WTC11 (cell line): ENCODE measurements around the gene RPS5. TPM values are rescaled to one million over a fixed set of nuclear protein-coding genes. Genes with fewer than 3 reads are reported as not detected.
A peak's percentile ranks its signal among the peaks of the same experiment; 100 is the strongest.

Source experiments
- ATAC-seq: fragments of 200-7000 bp; cut with Tn5 transposase; 2 replicates; pipeline ENCODE4 v1.10.0; 2021; ENCODE audit warnings: mild to moderate bottlenecking, moderate library complexity
- CTCF ChIA-PET: fragments of 300-600 bp; sonication (Branson Sonifier 250); formaldehyde crosslinking; loops from one replicate; lab custom pipeline; 2021; ENCODE audit warnings: antibody characterized with exemption; lab: Charles Lee
- POLR2A ChIA-PET: fragments of 350-600 bp; sonication (Branson Sonifier 250); formaldehyde crosslinking; loops from one replicate; lab custom pipeline; 2021; ENCODE audit warnings: antibody characterized with exemption; lab: Charles Lee
- DNase-seq: peaks from one replicate; pipeline ENCODE4 v3.0.0; 2021; ENCODE audit warnings: low spot score
- H3K27ac Mint-ChIP-seq: 2 replicates; pipeline ENCODE4 v1.8.0; 2021; ENCODE audit warnings: mixed read lengths
- H3K27me3 Mint-ChIP-seq: 2 replicates; pipeline ENCODE4 v1.8.0; 2021; ENCODE audit warnings: low read depth, mild to moderate bottlenecking, moderate library complexity, mixed read lengths
- H3K36me3 Mint-ChIP-seq: 2 replicates; pipeline ENCODE4 v1.8.0; 2021; ENCODE audit warnings: mixed read lengths
- H3K4me1 Mint-ChIP-seq: 2 replicates; pipeline ENCODE4 v1.8.0; 2022; ENCODE audit warnings: mixed read lengths
- H3K4me3 Mint-ChIP-seq: 2 replicates; pipeline ENCODE4 v1.8.0; 2021; ENCODE audit warnings: mild to moderate bottlenecking, moderate library complexity, mixed read lengths
- H3K9me3 Mint-ChIP-seq: 2 replicates; pipeline ENCODE4 v1.8.0; 2021; ENCODE audit warnings: mixed read lengths
- CREM ChIP-seq: sonication (generic); formaldehyde crosslinking; IDR thresholded peaks from 2 replicates; pipeline ENCODE4 v1.8.1; 2022; ENCODE audit warnings: mild to moderate bottlenecking, missing genetic modification reagents, moderate library complexity
- ELF4 ChIP-seq: sonication (generic); formaldehyde crosslinking; IDR thresholded peaks from 2 replicates; pipeline ENCODE4 v1.8.1; 2022; ENCODE audit warnings: low read depth, mild to moderate bottlenecking, moderate library complexity, missing genetic modification reagents
- EMX1 ChIP-seq: fragments of 250-450 bp; sonication (Bioruptor Pico); IDR thresholded peaks from 2 replicates; pipeline ENCODE4 v1.8.0; 2021; ENCODE audit warnings: mild to moderate bottlenecking
- ETV6 ChIP-seq: sonication (generic); formaldehyde crosslinking; IDR thresholded peaks from 2 replicates; pipeline ENCODE4 v1.8.1; 2022; ENCODE audit warnings: mild to moderate bottlenecking, missing genetic modification reagents
- FOXK1 ChIP-seq: sonication (generic); formaldehyde crosslinking; IDR thresholded peaks from 2 replicates; pipeline ENCODE4 v1.8.0; 2022; ENCODE audit warnings: mild to moderate bottlenecking, moderate library complexity, missing genetic modification reagents
- FOXP1 ChIP-seq: sonication (generic); formaldehyde crosslinking; IDR thresholded peaks from 2 replicates; pipeline ENCODE4 v1.8.0; 2022; ENCODE audit warnings: missing genetic modification reagents, mild to moderate bottlenecking, moderate library complexity, borderline replicate concordance
- GABPB1 ChIP-seq: sonication (generic); formaldehyde crosslinking; IDR thresholded peaks from 2 replicates; pipeline ENCODE4 v1.8.1; 2023; ENCODE audit warnings: mild to moderate bottlenecking, missing genetic modification reagents
- OVOL2 ChIP-seq: fragments of 250-450 bp; sonication (Bioruptor Pico); IDR thresholded peaks from 2 replicates; pipeline ENCODE4 v1.9.0; 2021; ENCODE audit warnings: mild to moderate bottlenecking, borderline replicate concordance
- TEAD1 ChIP-seq: sonication (generic); formaldehyde crosslinking; IDR thresholded peaks from 2 replicates; pipeline ENCODE4 v1.8.0; 2022; ENCODE audit warnings: mild to moderate bottlenecking, missing genetic modification reagents
- TP53 ChIP-seq: sonication (generic); formaldehyde crosslinking; IDR thresholded peaks from 2 replicates; pipeline ENCODE4 v1.8.1; 2023; ENCODE audit warnings: mild to moderate bottlenecking, missing genetic modification reagents
- ZBTB21 ChIP-seq: sonication (generic); formaldehyde crosslinking; IDR thresholded peaks from 2 replicates; pipeline ENCODE4 v1.8.1; 2023; ENCODE audit warnings: mild to moderate bottlenecking, missing genetic modification reagents, borderline replicate concordance
- total RNA-seq: library from RNA; stranded (reverse); gene quantifications from 3 replicates; pipeline ENCODE4 v1.2.3, GENCODE V29; 2021
- TF ChIP-seq, protein P1 (sequence below): sonication (generic); formaldehyde crosslinking; IDR thresholded peaks from 2 replicates; pipeline ENCODE4 v1.8.0; 2022; ENCODE audit warnings: missing genetic modification reagents
- TF ChIP-seq, protein P2 (sequence below): sonication (generic); formaldehyde crosslinking; IDR thresholded peaks from 2 replicates; pipeline ENCODE4 v1.8.1; 2022; ENCODE audit warnings: low read depth, missing genetic modification reagents, borderline replicate concordance
- TF ChIP-seq, protein P3 (sequence below): sonication (generic); formaldehyde crosslinking; IDR thresholded peaks from 2 replicates; pipeline ENCODE4 v1.8.1; 2022; ENCODE audit warnings: missing genetic modification reagents, borderline replicate concordance
- TF ChIP-seq, protein P4 (sequence below): fragments of 250-450 bp; sonication (Bioruptor Pico); IDR thresholded peaks from 2 replicates; pipeline ENCODE4 v1.9.0; 2021; ENCODE audit warnings: mild to moderate bottlenecking, borderline replicate concordance
- TF ChIP-seq, protein P5 (sequence below): sonication (generic); formaldehyde crosslinking; IDR thresholded peaks from 2 replicates; pipeline ENCODE4 v1.8.1; 2023; ENCODE audit warnings: mild to moderate bottlenecking, moderate library complexity, missing genetic modification reagents
- TF ChIP-seq, protein P6 (sequence below): fragments of 250-450 bp; sonication (Bioruptor Pico); IDR thresholded peaks from 2 replicates; pipeline ENCODE4 v2.1.2; 2022; ENCODE audit warnings: mild to moderate bottlenecking, moderate library complexity
- TF ChIP-seq, protein P7 (sequence below): fragments of 250-450 bp; sonication (Bioruptor Pico); IDR thresholded peaks from 2 replicates; pipeline ENCODE4 v1.9.0; 2021; ENCODE audit warnings: mild to moderate bottlenecking

The RPS5 gene
- total RNA-seq, 1 experiment from 2014 or later = 1,502 TPM

DNA sequence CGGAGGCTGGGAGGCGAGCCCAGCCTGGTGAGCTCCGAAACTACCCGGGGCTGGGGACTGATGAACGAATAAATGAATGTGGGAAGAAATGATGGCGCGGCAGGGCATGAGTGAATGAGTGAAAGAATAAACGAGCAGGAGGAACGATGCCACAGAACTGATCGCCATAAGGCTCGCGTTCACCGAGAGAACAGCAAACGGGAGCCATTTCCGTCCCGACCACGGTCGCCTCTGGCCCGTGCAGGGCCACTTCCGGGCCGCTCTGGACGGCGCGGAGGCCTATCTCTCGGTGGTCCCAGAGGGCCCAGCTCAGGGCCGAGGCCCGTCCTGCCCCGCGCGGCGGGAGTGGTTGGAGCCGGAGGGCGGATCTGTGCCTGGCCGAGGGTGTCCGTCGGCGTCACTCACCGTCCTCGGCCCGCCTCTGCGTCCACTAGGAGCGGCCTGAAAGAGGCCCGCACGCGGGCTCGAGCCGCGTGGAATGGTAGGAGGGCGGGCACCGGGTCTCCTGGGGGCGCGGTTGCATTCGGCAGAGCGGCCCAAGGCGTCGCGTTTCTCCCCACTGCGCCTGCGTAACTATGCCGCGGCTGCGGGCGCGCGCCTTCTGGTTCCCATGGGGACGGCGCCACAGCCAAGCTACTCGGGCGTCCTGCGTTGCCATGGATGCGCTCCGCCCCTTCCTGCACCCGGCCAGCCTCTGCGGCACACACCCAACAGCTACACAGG, 24.6 kb upstream of the RPS5 start, which contains the start of gene ZNF497:
Gene ZNF497 (minus strand): TSS at position 480 of the 723 bp plus-strand sequence. CDS start 5,116 bp downstream, outside the sequence.
- ATAC-seq = peak; percentile 93
- CTCF ChIA-PET = interaction anchor here (0.5 to 3.0 kb wide), 14 partner anchors 9 to 158 kb away, joined by 3 to 22 read pairs (median 4); partner anchors contain the start of genes ZBTB45, ZNF324B and ZSCAN22
- peak within 1 kb of the TSS; percentile 94 for H3K4me3 Mint-ChIP-seq
- TF ChIP-seq TP53 (CRISPR knock-in tag) = 0 out of 2 replicates have a peak, but pooled peaks have one; percentile 24
- 0 out of 2 replicates have a peak, but pooled peaks have one; percentile 52 for TF ChIP-seq ZBTB21 (CRISPR knock-in tag)
- TF ChIP-seq, protein P1, sequence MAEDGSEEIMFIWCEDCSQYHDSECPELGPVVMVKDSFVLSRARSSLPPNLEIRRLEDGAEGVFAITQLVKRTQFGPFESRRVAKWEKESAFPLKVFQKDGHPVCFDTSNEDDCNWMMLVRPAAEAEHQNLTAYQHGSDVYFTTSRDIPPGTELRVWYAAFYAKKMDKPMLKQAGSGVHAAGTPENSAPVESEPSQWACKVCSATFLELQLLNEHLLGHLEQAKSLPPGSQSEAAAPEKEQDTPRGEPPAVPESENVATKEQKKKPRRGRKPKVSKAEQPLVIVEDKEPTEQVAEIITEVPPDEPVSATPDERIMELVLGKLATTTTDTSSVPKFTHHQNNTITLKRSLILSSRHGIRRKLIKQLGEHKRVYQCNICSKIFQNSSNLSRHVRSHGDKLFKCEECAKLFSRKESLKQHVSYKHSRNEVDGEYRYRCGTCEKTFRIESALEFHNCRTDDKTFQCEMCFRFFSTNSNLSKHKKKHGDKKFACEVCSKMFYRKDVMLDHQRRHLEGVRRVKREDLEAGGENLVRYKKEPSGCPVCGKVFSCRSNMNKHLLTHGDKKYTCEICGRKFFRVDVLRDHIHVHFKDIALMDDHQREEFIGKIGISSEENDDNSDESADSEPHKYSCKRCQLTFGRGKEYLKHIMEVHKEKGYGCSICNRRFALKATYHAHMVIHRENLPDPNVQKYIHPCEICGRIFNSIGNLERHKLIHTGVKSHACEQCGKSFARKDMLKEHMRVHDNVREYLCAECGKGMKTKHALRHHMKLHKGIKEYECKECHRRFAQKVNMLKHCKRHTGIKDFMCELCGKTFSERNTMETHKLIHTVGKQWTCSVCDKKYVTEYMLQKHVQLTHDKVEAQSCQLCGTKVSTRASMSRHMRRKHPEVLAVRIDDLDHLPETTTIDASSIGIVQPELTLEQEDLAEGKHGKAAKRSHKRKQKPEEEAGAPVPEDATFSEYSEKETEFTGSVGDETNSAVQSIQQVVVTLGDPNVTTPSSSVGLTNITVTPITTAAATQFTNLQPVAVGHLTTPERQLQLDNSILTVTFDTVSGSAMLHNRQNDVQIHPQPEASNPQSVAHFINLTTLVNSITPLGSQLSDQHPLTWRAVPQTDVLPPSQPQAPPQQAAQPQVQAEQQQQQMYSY (CRISPR knock-in tag) = 0 out of 2 replicates have a peak, but pooled peaks have one; percentile 45
- no peak; the same call in 1 of the 2 replicates for TF ChIP-seq CREM (CRISPR knock-in tag)
- TF ChIP-seq, protein P2, sequence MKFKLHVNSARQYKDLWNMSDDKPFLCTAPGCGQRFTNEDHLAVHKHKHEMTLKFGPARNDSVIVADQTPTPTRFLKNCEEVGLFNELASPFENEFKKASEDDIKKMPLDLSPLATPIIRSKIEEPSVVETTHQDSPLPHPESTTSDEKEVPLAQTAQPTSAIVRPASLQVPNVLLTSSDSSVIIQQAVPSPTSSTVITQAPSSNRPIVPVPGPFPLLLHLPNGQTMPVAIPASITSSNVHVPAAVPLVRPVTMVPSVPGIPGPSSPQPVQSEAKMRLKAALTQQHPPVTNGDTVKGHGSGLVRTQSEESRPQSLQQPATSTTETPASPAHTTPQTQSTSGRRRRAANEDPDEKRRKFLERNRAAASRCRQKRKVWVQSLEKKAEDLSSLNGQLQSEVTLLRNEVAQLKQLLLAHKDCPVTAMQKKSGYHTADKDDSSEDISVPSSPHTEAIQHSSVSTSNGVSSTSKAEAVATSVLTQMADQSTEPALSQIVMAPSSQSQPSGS = no peak
- peak; percentile 71; the same call in 1 of the 2 replicates for TF ChIP-seq GABPB1 (CRISPR knock-in tag)
- TF ChIP-seq, protein P3, sequence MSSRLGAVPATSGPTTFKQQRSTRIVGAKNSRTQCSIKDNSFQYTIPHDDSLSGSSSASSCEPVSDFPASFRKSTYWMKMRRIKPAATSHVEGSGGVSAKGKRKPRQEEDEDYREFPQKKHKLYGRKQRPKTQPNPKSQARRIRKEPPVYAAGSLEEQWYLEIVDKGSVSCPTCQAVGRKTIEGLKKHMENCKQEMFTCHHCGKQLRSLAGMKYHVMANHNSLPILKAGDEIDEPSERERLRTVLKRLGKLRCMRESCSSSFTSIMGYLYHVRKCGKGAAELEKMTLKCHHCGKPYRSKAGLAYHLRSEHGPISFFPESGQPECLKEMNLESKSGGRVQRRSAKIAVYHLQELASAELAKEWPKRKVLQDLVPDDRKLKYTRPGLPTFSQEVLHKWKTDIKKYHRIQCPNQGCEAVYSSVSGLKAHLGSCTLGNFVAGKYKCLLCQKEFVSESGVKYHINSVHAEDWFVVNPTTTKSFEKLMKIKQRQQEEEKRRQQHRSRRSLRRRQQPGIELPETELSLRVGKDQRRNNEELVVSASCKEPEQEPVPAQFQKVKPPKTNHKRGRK (CRISPR knock-in tag) = no peak
- TF ChIP-seq, protein P4, sequence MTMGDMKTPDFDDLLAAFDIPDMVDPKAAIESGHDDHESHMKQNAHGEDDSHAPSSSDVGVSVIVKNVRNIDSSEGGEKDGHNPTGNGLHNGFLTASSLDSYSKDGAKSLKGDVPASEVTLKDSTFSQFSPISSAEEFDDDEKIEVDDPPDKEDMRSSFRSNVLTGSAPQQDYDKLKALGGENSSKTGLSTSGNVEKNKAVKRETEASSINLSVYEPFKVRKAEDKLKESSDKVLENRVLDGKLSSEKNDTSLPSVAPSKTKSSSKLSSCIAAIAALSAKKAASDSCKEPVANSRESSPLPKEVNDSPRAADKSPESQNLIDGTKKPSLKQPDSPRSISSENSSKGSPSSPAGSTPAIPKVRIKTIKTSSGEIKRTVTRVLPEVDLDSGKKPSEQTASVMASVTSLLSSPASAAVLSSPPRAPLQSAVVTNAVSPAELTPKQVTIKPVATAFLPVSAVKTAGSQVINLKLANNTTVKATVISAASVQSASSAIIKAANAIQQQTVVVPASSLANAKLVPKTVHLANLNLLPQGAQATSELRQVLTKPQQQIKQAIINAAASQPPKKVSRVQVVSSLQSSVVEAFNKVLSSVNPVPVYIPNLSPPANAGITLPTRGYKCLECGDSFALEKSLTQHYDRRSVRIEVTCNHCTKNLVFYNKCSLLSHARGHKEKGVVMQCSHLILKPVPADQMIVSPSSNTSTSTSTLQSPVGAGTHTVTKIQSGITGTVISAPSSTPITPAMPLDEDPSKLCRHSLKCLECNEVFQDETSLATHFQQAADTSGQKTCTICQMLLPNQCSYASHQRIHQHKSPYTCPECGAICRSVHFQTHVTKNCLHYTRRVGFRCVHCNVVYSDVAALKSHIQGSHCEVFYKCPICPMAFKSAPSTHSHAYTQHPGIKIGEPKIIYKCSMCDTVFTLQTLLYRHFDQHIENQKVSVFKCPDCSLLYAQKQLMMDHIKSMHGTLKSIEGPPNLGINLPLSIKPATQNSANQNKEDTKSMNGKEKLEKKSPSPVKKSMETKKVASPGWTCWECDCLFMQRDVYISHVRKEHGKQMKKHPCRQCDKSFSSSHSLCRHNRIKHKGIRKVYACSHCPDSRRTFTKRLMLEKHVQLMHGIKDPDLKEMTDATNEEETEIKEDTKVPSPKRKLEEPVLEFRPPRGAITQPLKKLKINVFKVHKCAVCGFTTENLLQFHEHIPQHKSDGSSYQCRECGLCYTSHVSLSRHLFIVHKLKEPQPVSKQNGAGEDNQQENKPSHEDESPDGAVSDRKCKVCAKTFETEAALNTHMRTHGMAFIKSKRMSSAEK = no peak
- TF ChIP-seq, protein P5, sequence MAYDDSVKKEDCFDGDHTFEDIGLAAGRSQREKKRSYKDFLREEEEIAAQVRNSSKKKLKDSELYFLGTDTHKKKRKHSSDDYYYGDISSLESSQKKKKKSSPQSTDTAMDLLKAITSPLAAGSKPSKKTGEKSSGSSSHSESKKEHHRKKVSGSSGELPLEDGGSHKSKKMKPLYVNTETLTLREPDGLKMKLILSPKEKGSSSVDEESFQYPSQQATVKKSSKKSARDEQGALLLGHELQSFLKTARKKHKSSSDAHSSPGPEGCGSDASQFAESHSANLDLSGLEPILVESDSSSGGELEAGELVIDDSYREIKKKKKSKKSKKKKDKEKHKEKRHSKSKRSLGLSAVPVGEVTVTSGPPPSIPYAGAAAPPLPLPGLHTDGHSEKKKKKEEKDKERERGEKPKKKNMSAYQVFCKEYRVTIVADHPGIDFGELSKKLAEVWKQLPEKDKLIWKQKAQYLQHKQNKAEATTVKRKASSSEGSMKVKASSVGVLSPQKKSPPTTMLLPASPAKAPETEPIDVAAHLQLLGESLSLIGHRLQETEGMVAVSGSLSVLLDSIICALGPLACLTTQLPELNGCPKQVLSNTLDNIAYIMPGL (CRISPR knock-in tag) = peak; percentile 22; the same call in 1 of the 2 replicates
- TF ChIP-seq, protein P6, sequence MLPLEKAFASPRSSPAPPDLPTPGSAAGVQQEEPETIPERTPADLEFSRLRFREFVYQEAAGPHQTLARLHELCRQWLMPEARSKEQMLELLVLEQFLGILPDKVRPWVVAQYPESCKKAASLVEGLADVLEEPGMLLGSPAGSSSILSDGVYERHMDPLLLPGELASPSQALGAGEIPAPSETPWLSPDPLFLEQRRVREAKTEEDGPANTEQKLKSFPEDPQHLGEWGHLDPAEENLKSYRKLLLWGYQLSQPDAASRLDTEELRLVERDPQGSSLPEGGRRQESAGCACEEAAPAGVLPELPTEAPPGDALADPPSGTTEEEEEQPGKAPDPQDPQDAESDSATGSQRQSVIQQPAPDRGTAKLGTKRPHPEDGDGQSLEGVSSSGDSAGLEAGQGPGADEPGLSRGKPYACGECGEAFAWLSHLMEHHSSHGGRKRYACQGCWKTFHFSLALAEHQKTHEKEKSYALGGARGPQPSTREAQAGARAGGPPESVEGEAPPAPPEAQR = no peak
- no peak for TF ChIP-seq OVOL2 (CRISPR knock-in tag)
- TF ChIP-seq, protein P7, sequence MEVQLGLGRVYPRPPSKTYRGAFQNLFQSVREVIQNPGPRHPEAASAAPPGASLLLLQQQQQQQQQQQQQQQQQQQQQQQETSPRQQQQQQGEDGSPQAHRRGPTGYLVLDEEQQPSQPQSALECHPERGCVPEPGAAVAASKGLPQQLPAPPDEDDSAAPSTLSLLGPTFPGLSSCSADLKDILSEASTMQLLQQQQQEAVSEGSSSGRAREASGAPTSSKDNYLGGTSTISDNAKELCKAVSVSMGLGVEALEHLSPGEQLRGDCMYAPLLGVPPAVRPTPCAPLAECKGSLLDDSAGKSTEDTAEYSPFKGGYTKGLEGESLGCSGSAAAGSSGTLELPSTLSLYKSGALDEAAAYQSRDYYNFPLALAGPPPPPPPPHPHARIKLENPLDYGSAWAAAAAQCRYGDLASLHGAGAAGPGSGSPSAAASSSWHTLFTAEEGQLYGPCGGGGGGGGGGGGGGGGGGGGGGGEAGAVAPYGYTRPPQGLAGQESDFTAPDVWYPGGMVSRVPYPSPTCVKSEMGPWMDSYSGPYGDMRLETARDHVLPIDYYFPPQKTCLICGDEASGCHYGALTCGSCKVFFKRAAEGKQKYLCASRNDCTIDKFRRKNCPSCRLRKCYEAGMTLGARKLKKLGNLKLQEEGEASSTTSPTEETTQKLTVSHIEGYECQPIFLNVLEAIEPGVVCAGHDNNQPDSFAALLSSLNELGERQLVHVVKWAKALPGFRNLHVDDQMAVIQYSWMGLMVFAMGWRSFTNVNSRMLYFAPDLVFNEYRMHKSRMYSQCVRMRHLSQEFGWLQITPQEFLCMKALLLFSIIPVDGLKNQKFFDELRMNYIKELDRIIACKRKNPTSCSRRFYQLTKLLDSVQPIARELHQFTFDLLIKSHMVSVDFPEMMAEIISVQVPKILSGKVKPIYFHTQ (CRISPR knock-in tag) = no peak
- no peak for TF ChIP-seq FOXP1 (CRISPR knock-in tag)
- 0 out of 2 replicates have a peak, but pooled peaks have one; percentile 43 for TF ChIP-seq ELF4
- peak; percentile 16 for TF ChIP-seq FOXK1 (CRISPR knock-in tag)
- TF ChIP-seq TEAD1 (CRISPR knock-in tag) = no peak
- TF ChIP-seq ETV6 = peak; percentile 32
- TF ChIP-seq EMX1 (CRISPR knock-in tag) = no peak

More for the DNA sequence above, 24.6 kb upstream of the RPS5 start, which contains the start of gene ZNF497:
- Mint-ChIP-seq H3K4me1 (peaks cover 6% of the 10 kb centered on the region; the same call in 1 of the 2 replicates), H3K27me3 (no peaks in the 10 kb centered on the region), H3K9me3 (no peaks in the 10 kb centered on the region), H3K27ac (peak within 1 kb of the TSS; percentile 96), H3K36me3 (no peaks in the 10 kb centered on the region)
- POLR2A ChIA-PET = interaction anchor here (0.5 to 2.9 kb wide), 12 partner anchors 11 to 97 kb away, joined by 3 to 25 read pairs (median 4); partner anchors contain the start of genes RNF225, RPS5, ZNF324B and ZSCAN22
- peak; percentile 98 for DNase-seq
